ENCODE measurements around the gene ALDH1A3.

The ALDH1A3 gene

DNA sequence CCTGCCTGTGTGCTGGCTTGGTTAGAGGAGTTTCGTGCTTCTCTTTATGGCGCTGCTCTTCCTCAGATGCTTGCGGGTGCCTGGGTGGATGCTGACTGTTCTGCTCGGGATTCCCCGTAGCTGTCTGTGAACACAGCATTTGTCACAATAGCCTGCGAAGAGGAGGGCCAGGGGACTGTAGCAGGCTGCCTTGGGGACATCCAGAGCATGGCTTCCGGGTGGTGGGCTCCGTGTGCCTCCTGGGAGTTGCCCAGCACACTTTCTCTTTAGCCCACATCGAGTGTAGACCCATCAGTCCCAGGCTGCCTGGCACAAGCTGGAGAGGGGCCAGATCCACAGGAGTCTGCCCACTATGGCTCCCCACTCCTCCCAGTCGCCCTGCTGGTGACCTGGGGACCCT lies 61.9 kb downstream of the ALDH1A3 start:
- Histone ChIP-seq H3K9me3 (ENCODE audit: control insufficient read depth, insufficient read depth, low read depth, low read length) (peaks cover 3% of the 10 kb centered on the region; the same call in 1 of the 2 replicates), H3K4me1 (ENCODE audit: control insufficient read depth, insufficient read depth, low read length) (no peaks in the 10 kb centered on the region), H3K36me3 (ENCODE audit: control insufficient read depth, insufficient read depth, low read length) (no peaks in the 10 kb centered on the region), H3K27ac (ENCODE audit: low read depth, low read length) (no peak overlapping the region), H3K9ac (ENCODE audit: low read length) (no peak overlapping the region), H3K27me3 (ENCODE audit: control insufficient read depth, insufficient read depth, low read length) (no peaks in the 10 kb centered on the region), H3K4me3 (ENCODE audit: low read depth, low read length) (no peak overlapping the region)

DNA sequence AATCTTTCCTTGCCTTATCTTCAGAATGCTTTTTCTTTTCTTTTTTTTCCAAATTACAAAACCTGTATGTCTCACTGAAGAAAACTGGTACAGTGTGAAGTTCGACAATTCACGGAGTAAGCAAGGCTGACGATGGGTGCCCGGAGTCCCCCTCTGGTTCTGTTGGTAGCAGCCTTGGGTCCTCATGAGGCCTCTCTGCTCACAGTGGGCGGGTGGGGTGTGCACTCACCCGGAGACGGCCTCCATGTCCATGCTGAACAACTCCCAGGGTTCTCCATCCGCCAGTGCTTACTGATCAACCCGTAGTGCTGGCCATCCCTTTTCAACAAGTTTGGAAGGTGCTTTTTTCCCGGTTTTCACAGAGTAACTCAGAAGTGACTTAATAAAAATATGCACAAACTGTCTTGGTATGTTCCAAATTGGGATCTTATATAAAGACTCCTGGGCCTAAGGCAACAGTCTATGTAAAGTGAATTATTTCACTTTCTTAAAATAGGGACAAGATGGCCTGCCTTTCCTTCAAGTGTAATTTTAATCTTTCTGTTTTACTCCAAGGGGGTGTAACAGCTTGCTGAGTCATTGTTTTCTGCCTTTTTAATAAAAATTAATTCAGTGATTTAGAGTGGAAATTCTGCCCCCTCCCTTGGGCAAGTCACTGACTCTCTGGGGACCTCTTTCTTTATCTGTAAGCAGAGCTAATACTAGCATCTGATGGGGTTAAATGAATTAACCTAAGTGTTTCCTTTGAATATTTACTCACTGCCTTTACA lies 63.2 kb downstream of the ALDH1A3 start:
- Histone ChIP-seq H3K27me3 (ENCODE audit: control insufficient read depth, insufficient read depth, low read length) (no peaks in the 10 kb centered on the region), H3K4me3 (ENCODE audit: low read depth, low read length) (no peak overlapping the region), H3K27ac (ENCODE audit: low read depth, low read length) (no peak overlapping the region)

DNA sequence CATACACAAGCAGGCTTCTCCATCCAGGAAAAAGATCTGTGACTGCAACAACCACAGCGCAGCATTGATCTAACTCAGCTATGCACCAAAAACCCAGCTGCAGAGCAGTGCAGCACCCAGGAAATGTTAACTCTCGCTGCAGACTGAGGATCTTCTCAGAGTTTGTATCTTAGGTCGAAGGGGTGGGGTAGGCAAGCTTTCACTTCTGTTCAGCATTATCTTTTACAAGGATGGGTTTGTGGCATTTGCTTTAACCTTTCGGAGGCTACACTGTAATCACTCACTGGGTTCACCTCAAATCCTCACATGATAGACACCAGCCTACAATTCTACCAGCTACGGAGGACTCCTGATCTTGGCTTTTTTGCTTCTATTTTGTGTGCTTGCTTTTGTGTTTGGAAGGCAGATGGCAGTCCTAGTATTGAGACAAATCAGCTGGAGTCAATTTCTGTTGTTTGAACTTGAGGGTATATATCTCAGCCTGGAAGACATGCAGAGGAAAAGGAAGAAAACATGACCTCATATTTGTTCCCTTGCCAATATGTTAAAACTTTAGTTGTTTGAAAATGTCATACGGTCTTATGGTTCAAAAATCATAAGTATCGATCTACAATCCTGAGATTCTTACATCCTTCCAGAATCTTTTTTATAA lies 64.7 kb downstream of the ALDH1A3 start:
- Histone ChIP-seq H3K36me3 (ENCODE audit: control insufficient read depth, insufficient read depth, low read length) (no peaks in the 10 kb centered on the region), H3K4me3 (ENCODE audit: low read depth, low read length) (no peak overlapping the region), H3K27me3 (ENCODE audit: control insufficient read depth, insufficient read depth, low read length) (no peaks in the 10 kb centered on the region), H3K4me1 (ENCODE audit: control insufficient read depth, insufficient read depth, low read length) (peaks cover 6% of the 10 kb centered on the region; the same call in 1 of the 2 replicates), H3K27ac (ENCODE audit: low read depth, low read length) (no peak overlapping the region), H3K9ac (ENCODE audit: low read length) (no peak overlapping the region), H3K9me3 (ENCODE audit: control insufficient read depth, insufficient read depth, low read depth, low read length) (peaks cover 3% of the 10 kb centered on the region; the same call in 1 of the 2 replicates)

More for the DNA sequence above, 63.2 kb downstream of the ALDH1A3 start:
- Histone ChIP-seq H3K9me3 (ENCODE audit: control insufficient read depth, insufficient read depth, low read depth, low read length) (peaks cover 3% of the 10 kb centered on the region; the same call in 1 of the 2 replicates), H3K4me1 (ENCODE audit: control insufficient read depth, insufficient read depth, low read length) (peaks cover 2% of the 10 kb centered on the region; the same call in 1 of the 2 replicates), H3K36me3 (ENCODE audit: control insufficient read depth, insufficient read depth, low read length) (no peaks in the 10 kb centered on the region), H3K9ac (ENCODE audit: low read length) (no peak overlapping the region)

- 0 out of 2 replicates have a peak, but pooled peaks cover under 1% of the 10 kb centered on the region for H3K9me3 ChIP-seq (ENCODE audit: control insufficient read depth, insufficient read depth, low read depth, low read length)
- H3K27me3 ChIP-seq (ENCODE audit: control insufficient read depth, insufficient read depth, low read length) = no peaks in the 10 kb centered on the region
- peaks cover 6% of the 10 kb centered on the region; the same call in 1 of the 2 replicates for H3K4me1 ChIP-seq (ENCODE audit: control insufficient read depth, insufficient read depth, low read length)
- no peak overlapping the region for H3K4me3 ChIP-seq (ENCODE audit: low read depth, low read length)
- H3K9ac ChIP-seq (ENCODE audit: low read length) = no peak overlapping the region
- H3K36me3 ChIP-seq (ENCODE audit: control insufficient read depth, insufficient read depth, low read length) = no peaks in the 10 kb centered on the region
- no peak overlapping the region for H3K27ac ChIP-seq (ENCODE audit: low read depth, low read length)
These were observed 65.4 kb downstream of the ALDH1A3 start for GRCh38 chr15:100944986-100945385.

- Histone ChIP-seq H3K4me3 (ENCODE audit: low read depth, low read length) (no peak overlapping the region), H3K27ac (ENCODE audit: low read depth, low read length) (no peak overlapping the region), H3K27me3 (ENCODE audit: control insufficient read depth, insufficient read depth, low read length) (no peaks in the 10 kb centered on the region), H3K36me3 (ENCODE audit: control insufficient read depth, insufficient read depth, low read length) (no peaks in the 10 kb centered on the region), H3K4me1 (ENCODE audit: control insufficient read depth, insufficient read depth, low read length) (peaks cover 6% of the 10 kb centered on the region; the same call in 1 of the 2 replicates), H3K9ac (ENCODE audit: low read length) (no peak overlapping the region), H3K9me3 (ENCODE audit: control insufficient read depth, insufficient read depth, low read depth, low read length) (no peaks in the 10 kb centered on the region)
These were observed 68.3 kb downstream of the ALDH1A3 start for GRCh38 chr15:100947760-100948429.

- Histone ChIP-seq H3K9ac (ENCODE audit: low read length) (no peak overlapping the region), H3K9me3 (ENCODE audit: control insufficient read depth, insufficient read depth, low read depth, low read length) (no peaks in the 10 kb centered on the region), H3K27me3 (ENCODE audit: control insufficient read depth, insufficient read depth, low read length) (no peaks in the 10 kb centered on the region), H3K27ac (ENCODE audit: low read depth, low read length) (no peak overlapping the region), H3K36me3 (ENCODE audit: control insufficient read depth, insufficient read depth, low read length) (no peaks in the 10 kb centered on the region), H3K4me3 (ENCODE audit: low read depth, low read length) (no peak overlapping the region), H3K4me1 (ENCODE audit: control insufficient read depth, insufficient read depth, low read length) (peaks cover 6% of the 10 kb centered on the region; the same call in 1 of the 2 replicates)
These were observed 68.8 kb downstream of the ALDH1A3 start for GRCh38 chr15:100948430-100948762.

DNA sequence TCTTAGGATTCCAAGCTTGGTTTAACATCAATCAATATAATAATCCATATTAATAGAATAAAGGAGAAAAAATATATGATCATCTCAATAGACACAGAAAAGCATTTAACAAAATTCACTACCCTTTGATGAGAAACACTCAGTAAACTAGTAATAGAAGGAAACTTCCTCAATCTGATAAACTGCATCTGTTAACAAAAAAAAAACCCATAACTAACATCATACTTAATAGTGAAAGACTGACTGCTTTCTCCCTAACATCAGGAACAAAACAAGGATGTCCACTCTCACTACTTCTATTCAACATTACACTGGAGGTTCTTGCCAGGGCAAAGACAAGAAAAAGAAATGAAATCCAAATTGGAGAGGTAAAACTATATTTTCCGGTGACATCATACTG lies 70.1 kb downstream of the ALDH1A3 start:
- Histone ChIP-seq H3K27me3 (ENCODE audit: control insufficient read depth, insufficient read depth, low read length) (no peaks in the 10 kb centered on the region), H3K9ac (ENCODE audit: low read length) (no peak overlapping the region)

DNA sequence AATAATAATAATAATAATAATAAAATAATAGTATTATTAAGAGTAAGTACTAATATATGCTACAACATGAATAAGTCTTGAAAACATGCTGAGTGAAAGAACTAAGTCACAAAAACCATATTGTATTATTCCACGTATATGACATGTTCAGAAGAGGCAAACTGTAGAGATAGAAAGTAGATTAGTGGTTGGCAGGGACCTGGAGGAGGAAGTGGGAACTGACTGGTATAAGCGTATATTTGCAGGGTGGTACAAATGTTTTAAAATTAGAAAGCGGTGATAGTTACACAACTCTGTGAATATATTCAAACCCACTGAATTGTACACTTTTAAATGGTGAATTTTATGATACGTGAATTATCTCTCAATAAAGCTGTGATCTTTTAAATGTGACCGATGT lies 72.3 kb downstream of the ALDH1A3 start:
- no peaks in the 10 kb centered on the region for H3K9me3 ChIP-seq (ENCODE audit: control insufficient read depth, insufficient read depth, low read depth, low read length)
- H3K4me1 ChIP-seq (ENCODE audit: control insufficient read depth, insufficient read depth, low read length) = peaks cover 6% of the 10 kb centered on the region; the same call in 1 of the 2 replicates
- no peaks in the 10 kb centered on the region for H3K36me3 ChIP-seq (ENCODE audit: control insufficient read depth, insufficient read depth, low read length)
- no peaks in the 10 kb centered on the region for H3K27me3 ChIP-seq (ENCODE audit: control insufficient read depth, insufficient read depth, low read length)
- H3K27ac ChIP-seq (ENCODE audit: low read depth, low read length) = no peak overlapping the region
- H3K9ac ChIP-seq (ENCODE audit: low read length) = no peak overlapping the region
- H3K4me3 ChIP-seq (ENCODE audit: low read depth, low read length) = no peak overlapping the region

More for the DNA sequence above, 70.1 kb downstream of the ALDH1A3 start:
- Histone ChIP-seq H3K36me3 (ENCODE audit: control insufficient read depth, insufficient read depth, low read length) (no peaks in the 10 kb centered on the region), H3K4me3 (ENCODE audit: low read depth, low read length) (no peak overlapping the region), H3K27ac (ENCODE audit: low read depth, low read length) (no peak overlapping the region), H3K9me3 (ENCODE audit: control insufficient read depth, insufficient read depth, low read depth, low read length) (no peaks in the 10 kb centered on the region), H3K4me1 (ENCODE audit: control insufficient read depth, insufficient read depth, low read length) (peaks cover 6% of the 10 kb centered on the region; the same call in 1 of the 2 replicates)

- Histone ChIP-seq H3K36me3 (ENCODE audit: control insufficient read depth, insufficient read depth, low read length) (no peaks in the 10 kb centered on the region), H3K9me3 (ENCODE audit: control insufficient read depth, insufficient read depth, low read depth, low read length) (no peaks in the 10 kb centered on the region), H3K4me3 (ENCODE audit: low read depth, low read length) (no peak overlapping the region), H3K27ac (ENCODE audit: low read depth, low read length) (no peak overlapping the region), H3K4me1 (ENCODE audit: control insufficient read depth, insufficient read depth, low read length) (peaks cover 6% of the 10 kb centered on the region; the same call in 1 of the 2 replicates), H3K9ac (ENCODE audit: low read length) (no peak overlapping the region), H3K27me3 (ENCODE audit: control insufficient read depth, insufficient read depth, low read length) (no peaks in the 10 kb centered on the region)
These were observed 72.9 kb downstream of the ALDH1A3 start for GRCh38 chr15:100952566-100952965.

DNA sequence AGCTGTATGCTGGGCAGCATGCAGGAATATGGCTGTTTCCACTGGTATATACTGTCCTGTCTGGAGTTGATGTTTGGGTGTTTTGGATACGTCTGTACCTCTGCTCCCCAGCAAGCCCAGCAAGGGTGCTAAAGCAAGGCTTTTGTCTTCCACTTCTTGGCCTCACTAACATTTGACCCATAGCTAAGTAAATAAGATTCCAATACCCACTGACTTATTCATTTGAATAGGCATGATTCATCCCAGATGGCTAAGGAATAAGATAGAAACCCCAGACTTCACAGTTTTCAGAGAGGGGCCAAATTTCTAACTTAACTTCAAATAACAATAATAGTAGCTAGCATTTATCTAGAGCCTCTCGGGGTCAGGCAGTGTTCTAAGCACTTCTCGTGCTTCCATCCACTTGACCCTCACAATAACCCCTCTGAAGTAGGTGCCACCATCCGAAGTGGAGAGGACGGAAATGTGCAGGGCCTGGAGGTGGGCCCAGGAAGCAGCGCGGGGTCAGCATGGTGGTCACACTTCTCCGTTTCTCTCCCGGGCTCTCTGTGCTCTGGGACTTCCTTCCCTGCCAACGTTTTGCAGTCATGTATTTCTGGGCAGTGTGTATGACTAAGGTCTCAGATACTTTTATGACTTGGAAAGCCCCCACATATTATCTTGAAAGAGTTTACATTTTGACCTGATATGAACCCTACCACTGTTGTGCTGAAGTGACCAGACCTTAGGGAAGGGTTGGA lies 78.9 kb downstream of the ALDH1A3 start:
- no peaks in the 10 kb centered on the region for H3K36me3 ChIP-seq (ENCODE audit: control insufficient read depth, insufficient read depth, low read length)
- H3K9ac ChIP-seq (ENCODE audit: low read length) = no peak overlapping the region
- H3K9me3 ChIP-seq (ENCODE audit: control insufficient read depth, insufficient read depth, low read depth, low read length) = no peaks in the 10 kb centered on the region
- no peaks in the 10 kb centered on the region for H3K27me3 ChIP-seq (ENCODE audit: control insufficient read depth, insufficient read depth, low read length)
- H3K4me1 ChIP-seq (ENCODE audit: control insufficient read depth, insufficient read depth, low read length) = no peaks in the 10 kb centered on the region
- H3K4me3 ChIP-seq (ENCODE audit: low read depth, low read length) = no peak overlapping the region
- H3K27ac ChIP-seq (ENCODE audit: low read depth, low read length) = no peak overlapping the region
